ACC112 (cell line): ENCODE data around the gene CSNK2B.

ENCODE experiments used
- H2AFZ ChIP-seq: fragments of 200-600 bp; sonication (generic); one replicate; pipeline ENCODE4 v1.6.0; 2017; ENCODE audit warnings: antibody characterized with exemption, low read length; ENCODE audit not compliant: unreplicated experiment
- H3K27ac ChIP-seq: fragments of 200-600 bp; sonication (generic); 2 replicates; pipeline ENCODE4 v1.5.1; 2014; ENCODE audit warnings: low read depth, mild to moderate bottlenecking, antibody characterized with exemption, low read length, moderate library complexity
- H3K27me3 ChIP-seq: fragments of 200-600 bp; sonication (generic); 2 replicates; pipeline ENCODE4 v1.6.1; 2014; ENCODE audit warnings: mild to moderate bottlenecking, antibody characterized with exemption, low read length, moderate library complexity, mixed read lengths; ENCODE audit not compliant: insufficient read depth
- H3K36me3 ChIP-seq: fragments of 200-600 bp; sonication (generic); 2 replicates; pipeline ENCODE4 v1.6.1; 2016; ENCODE audit warnings: mild to moderate bottlenecking, antibody characterized with exemption, low read length, moderate library complexity, mixed read lengths; ENCODE audit not compliant: insufficient read depth
- H3K4me1 ChIP-seq: fragments of 200-600 bp; sonication (generic); one replicate; pipeline ENCODE4 v1.6.1; 2016; ENCODE audit warnings: low read length, mixed read lengths; ENCODE audit not compliant: insufficient read depth, unreplicated experiment, control insufficient read depth
- H3K4me3 ChIP-seq: fragments of 200-600 bp; sonication (generic); 2 replicates; pipeline ENCODE4 v1.5.1; 2014; ENCODE audit warnings: mild to moderate bottlenecking, low read depth, low read length
- H3K79me2 ChIP-seq: fragments of 200-600 bp; sonication (generic); one replicate; pipeline ENCODE4 v1.6.0; 2016; ENCODE audit warnings: low read length; ENCODE audit not compliant: control insufficient read depth, unreplicated experiment, insufficient read depth

The CSNK2B gene

DNA sequence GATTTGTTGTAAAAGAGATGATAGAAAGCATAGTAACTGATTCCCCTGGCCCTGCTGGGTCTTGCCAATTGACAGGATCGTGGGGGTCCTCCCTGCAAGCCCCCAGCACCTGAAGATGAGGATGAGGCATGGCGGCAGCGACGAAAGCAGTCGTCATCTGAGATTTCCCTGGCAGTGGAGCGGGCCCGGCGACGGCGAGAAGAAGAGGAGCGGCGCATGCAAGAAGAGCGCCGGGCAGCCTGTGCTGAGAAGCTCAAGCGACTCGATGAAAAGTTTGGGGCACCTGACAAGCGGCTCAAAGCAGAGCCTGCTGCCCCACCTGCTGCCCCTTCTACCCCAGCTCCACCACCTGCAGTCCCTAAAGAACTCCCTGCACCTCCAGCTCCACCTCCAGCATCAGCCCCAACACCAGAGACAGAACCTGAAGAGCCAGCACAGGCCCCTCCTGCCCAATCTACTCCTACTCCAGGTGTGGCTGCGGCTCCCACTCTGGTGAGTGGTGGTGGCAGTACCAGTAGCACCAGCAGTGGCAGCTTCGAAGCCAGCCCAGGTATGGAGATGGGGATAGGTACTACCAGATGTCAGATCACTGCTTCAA lies 38.1 kb upstream of the CSNK2B start:
- Histone ChIP-seq H3K4me1 (peaks cover 2% of the 10 kb centered on the region), H3K79me2 (peaks cover 56% of the 10 kb centered on the region), H3K27ac (no peak overlapping the region), H3K36me3 (peaks cover 59% of the 10 kb centered on the region), H3K27me3 (no peaks in the 10 kb centered on the region), H3K4me3 (no peak overlapping the region), H2AFZ (no peak overlapping the region)

GRCh38 chr6:31629014-31629413 lies 36.9 kb upstream of the CSNK2B start:
- Histone ChIP-seq H3K4me1 (no peaks in the 10 kb centered on the region), H3K79me2 (peaks cover 44% of the 10 kb centered on the region), H3K4me3 (no peak overlapping the region), H3K36me3 (peaks cover 62% of the 10 kb centered on the region), H3K27me3 (no peaks in the 10 kb centered on the region), H2AFZ (no peak overlapping the region), H3K27ac (no peak overlapping the region)

- H3K27me3 ChIP-seq: no peaks in the 10 kb centered on the region
- H3K4me1 ChIP-seq: no peaks in the 10 kb centered on the region
- H3K79me2 ChIP-seq: peaks cover 33% of the 10 kb centered on the region
- no peak overlapping the region for H2AFZ ChIP-seq
- H3K27ac ChIP-seq: no peak overlapping the region
- H3K4me3 ChIP-seq: no peak overlapping the region
- H3K36me3 ChIP-seq: peaks cover 62% of the 10 kb centered on the region
Observed at GRCh38 chr6:31630177-31630934, 35.5 kb upstream of the CSNK2B start.

DNA sequence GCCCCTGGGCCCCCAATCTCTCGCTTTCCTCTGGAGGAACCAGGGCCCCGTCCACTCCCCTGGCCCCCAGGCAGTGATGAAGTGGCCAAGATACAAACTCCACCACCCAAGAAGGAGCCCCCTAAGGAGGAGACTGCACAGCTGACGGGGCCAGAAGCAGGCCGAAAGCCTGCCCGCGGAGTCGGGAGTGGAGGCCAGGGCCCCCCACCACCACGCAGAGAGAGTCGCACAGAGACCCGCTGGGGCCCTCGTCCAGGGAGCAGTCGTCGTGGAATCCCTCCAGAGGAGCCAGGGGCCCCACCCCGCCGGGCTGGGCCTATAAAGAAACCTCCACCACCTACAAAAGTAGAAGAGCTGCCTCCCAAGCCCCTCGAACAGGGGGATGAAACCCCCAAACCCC lies 34.7 kb upstream of the CSNK2B start:
- no peak overlapping the region for H3K27ac ChIP-seq
- no peaks in the 10 kb centered on the region for H3K4me1 ChIP-seq
- H3K4me3 ChIP-seq: no peak overlapping the region
- no peak overlapping the region for H2AFZ ChIP-seq
- H3K79me2 ChIP-seq: peaks cover 24% of the 10 kb centered on the region
- no peaks in the 10 kb centered on the region for H3K27me3 ChIP-seq
- peaks cover 59% of the 10 kb centered on the region; the same call in 1 of the 2 replicates for H3K36me3 ChIP-seq

- Histone ChIP-seq H3K36me3 (peaks cover 55% of the 10 kb centered on the region; the same call in 1 of the 2 replicates), H3K27ac (no peak overlapping the region), H3K4me3 (no peak overlapping the region), H3K4me1 (no peaks in the 10 kb centered on the region), H2AFZ (no peak overlapping the region), H3K79me2 (peaks cover 20% of the 10 kb centered on the region), H3K27me3 (no peaks in the 10 kb centered on the region)
Observed at GRCh38 chr6:31631681-31632278, 34.1 kb upstream of the CSNK2B start.

DNA sequence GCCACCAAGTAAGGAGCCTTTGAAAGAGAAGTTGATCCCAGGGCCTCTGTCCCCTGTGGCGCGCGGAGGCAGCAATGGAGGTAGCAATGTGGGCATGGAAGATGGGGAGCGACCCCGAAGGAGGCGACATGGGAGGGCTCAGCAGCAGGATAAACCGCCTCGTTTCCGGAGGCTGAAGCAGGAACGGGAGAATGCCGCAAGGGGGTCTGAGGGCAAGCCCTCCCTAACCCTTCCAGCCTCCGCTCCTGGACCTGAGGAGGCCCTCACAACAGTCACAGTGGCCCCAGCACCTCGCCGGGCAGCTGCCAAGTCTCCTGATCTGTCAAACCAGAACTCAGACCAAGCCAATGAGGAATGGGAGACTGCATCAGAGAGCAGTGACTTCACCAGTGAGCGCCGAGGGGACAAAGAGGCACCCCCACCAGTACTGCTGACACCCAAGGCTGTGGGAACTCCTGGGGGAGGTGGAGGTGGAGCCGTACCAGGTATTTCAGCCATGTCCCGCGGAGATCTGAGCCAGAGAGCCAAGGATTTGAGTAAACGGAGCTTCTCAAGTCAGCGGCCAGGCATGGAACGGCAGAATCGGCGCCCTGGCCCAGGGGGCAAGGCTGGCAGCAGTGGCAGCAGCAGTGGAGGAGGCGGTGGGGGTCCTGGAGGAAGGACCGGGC lies 33.5 kb upstream of the CSNK2B start:
- Histone ChIP-seq H3K36me3 (peaks cover 49% of the 10 kb centered on the region; the same call in 1 of the 2 replicates), H3K79me2 (peaks cover 15% of the 10 kb centered on the region), H3K4me3 (no peak overlapping the region), H3K4me1 (no peaks in the 10 kb centered on the region), H3K27ac (no peak overlapping the region), H2AFZ (no peak overlapping the region), H3K27me3 (no peaks in the 10 kb centered on the region)

DNA sequence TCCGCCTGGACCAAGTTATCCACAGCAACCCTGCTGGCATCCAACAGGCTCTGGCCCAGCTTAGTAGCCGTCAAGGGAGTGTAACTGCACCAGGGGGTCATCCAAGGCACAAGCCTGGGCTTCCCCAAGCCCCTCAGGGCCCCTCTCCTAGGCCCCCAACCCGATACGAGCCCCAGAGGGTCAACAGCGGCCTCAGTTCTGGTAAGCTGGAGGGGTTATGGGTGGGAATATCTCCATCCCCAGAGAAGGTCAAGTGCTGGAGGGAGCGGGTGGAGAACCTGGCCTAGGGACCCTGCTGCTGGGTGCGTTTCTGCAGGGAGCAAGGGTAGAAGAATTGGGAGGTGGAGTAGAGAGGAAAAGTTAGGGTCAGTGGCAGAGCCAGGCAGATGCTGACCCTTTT lies 32.4 kb upstream of the CSNK2B start:
- Histone ChIP-seq H3K27me3 (no peaks in the 10 kb centered on the region), H3K4me3 (no peak overlapping the region), H3K79me2 (peaks cover 7% of the 10 kb centered on the region), H2AFZ (no peak overlapping the region), H3K4me1 (no peaks in the 10 kb centered on the region), H3K36me3 (peaks cover 42% of the 10 kb centered on the region; the same call in 1 of the 2 replicates), H3K27ac (no peak overlapping the region)

GRCh38 chr6:31634131-31634530 lies 31.7 kb upstream of the CSNK2B start:
- no peak overlapping the region for H2AFZ ChIP-seq
- no peak overlapping the region for H3K4me3 ChIP-seq
- H3K27ac ChIP-seq: no peak overlapping the region
- H3K36me3 ChIP-seq: peaks cover 37% of the 10 kb centered on the region; the same call in 1 of the 2 replicates
- H3K4me1 ChIP-seq: peaks cover 2% of the 10 kb centered on the region
- peaks cover 4% of the 10 kb centered on the region for H3K79me2 ChIP-seq
- no peaks in the 10 kb centered on the region for H3K27me3 ChIP-seq

GRCh38 chr6:31634969-31635575 lies 30.8 kb upstream of the CSNK2B start:
- no peaks in the 10 kb centered on the region for H3K27me3 ChIP-seq
- H3K36me3 ChIP-seq: peaks cover 30% of the 10 kb centered on the region; the same call in 1 of the 2 replicates
- peaks cover 2% of the 10 kb centered on the region for H3K79me2 ChIP-seq
- no peak overlapping the region for H3K27ac ChIP-seq
- peaks cover 11% of the 10 kb centered on the region for H3K4me1 ChIP-seq
- no peak overlapping the region for H2AFZ ChIP-seq
- no peak overlapping the region for H3K4me3 ChIP-seq
